Measurements from ENCODE around the gene PRKAR2B.
A peak's percentile ranks its signal among the peaks of the same experiment; 100 is the strongest.
"Not testable (repeated sequence)": the region's sequence is repeated elsewhere in the genome, so short reads cannot be mapped to it uniquely, and the experiment has no call there.

Gene PRKAR2B

GRCh38 chr7:107078517-107078966 lies 34.0 kb downstream of the PRKAR2B start:
- no peak for DNase-seq

DNA sequence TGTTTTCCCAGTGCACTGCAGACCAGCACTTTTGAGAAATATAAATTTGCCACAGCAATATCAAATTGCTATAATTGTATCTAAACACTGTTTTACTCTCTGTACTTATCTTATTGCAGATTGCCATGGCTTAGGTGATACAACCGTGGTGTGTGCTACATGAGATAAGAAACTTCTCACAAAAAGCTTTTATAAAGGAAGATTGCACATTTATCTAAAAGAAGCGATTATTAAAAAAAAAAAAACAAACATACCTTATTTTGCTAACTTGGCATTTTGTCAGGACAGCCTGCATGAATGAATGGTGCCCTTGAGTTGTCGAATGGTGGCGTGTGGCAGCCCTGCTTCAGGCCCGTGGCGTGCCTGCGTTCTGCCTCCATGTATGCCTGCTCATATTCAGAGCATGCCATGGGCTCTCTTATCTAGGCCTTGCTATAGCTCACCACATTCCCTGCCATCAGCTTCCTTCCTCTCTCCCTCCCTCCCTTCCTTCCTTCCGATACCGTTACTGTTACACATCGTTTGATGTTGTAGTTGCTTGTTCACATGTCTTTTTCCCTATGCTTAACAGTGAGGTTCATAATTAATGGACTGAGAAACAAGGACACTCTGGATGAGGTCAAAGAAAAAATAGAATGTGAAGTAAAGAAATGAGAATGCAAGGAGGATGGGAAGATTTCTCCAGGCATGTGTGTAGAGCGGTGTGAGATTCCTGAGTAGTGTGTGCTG lies 34.9 kb downstream of the PRKAR2B start:
- ATAC-seq (no peak), DNase-seq (no peak)

More at GRCh38 chr7:107078517-107078966, 34.0 kb downstream of the PRKAR2B start:
- no peak for ATAC-seq

DNA sequence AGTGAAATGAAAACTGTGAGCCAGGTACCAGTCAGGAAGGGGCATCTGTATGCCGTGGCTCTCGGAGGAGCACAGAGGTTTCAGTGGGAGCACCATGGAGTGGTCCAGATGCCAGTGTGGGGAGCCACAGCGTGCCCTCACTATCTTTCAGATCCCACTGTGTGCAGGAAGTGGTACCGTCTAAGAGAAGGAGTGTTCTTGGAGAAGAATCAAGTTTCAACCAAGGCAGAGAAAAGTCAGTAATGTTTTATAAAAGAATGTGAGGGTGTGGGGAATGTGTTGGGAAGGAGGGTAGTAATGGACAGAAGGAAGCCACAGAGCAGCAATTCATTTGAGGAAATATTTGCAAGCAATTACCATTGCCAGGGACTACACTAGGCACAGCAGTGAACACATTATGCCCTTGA lies 35.6 kb downstream of the PRKAR2B start:
- no peak for DNase-seq
- ATAC-seq = no peak

- no peak for ATAC-seq
- DNase-seq = no peak
Observed at GRCh38 chr7:107080533-107080932, 36.0 kb downstream of the PRKAR2B start.

DNA sequence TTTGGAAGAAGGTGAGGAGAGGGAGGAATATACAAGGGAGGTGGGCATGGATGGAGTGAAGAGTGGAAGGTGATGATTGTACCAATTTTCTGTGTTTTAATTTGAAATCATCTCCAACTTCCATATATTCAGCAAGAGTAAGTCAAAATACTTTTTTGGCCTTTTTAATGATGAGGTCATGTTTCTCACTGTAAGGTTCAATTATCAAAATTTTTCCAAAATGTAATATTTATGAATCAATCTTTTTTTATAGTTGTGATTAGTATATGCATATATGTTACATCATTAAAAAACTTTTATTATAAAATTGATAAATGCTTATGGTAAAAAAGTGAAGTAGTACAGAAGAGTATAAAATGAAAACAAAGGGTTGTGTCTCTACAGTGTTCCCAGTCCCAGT lies 40.7 kb downstream of the PRKAR2B start:
- ATAC-seq (no peak), DNase-seq (no peak)

DNA sequence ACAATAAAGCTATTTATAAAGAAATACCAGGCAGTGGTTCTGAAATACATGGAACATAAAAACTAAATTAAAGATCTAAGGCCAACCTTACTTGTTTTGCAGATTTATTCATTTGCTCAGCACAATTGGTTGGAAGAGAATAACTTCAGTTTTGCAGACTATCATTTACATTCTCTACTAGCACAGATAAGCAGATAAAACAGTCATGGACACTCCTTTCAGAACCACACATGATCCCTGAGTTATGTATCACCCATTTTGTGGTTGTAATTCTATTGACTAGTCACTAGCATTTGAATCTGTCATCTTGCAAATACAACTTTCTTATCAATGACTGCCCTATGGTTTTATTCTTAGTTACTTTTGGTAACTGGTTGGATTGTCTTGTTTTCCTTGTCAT lies 45.1 kb downstream of the PRKAR2B start:
- DNase-seq = no peak
- ATAC-seq = no peak

DNA sequence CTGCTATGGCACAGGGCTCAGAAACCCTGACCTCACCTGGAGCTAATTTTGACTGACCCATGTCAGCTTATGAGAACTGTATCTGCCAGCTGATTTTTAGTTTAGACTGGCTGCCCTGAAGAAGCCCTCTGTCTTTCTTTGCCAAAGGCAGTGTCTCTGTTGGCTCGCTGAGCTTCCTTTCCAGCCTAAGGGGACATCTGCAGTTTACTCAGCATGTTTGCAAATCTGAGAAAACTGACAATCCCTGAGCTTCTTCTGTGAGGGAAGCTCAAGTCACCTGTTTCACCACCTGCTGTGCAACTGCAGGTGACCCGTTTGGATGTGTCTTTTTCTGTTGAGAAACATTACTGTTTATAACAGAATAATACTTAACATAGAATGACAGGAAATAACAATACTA lies 46.0 kb downstream of the PRKAR2B start:
- no peak for ATAC-seq
- no peak for DNase-seq

DNA sequence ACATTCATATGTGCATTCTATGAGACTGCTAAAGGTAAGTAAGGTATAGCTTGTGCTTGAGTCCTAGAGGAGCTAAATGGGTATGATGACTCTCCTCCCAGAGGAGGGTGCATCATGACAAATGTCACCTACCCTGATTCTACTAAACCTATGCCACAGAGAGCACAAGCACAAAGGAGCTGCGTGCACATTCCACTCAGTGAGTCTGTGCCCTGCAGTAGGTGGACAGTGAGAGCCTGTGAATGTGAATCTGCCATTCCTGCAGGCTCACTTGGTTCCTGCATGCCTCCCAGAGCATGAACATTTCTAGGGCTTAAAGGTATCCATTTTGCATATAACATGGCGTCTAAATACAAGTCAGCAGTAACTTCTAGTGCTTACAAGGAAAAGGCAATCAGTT lies 46.8 kb downstream of the PRKAR2B start:
- ATAC-seq = no peak
- DNase-seq = no peak

- ATAC-seq, DNase-seq: not testable (repeated sequence)
Observed at GRCh38 chr7:107093671-107094070, 49.2 kb downstream of the PRKAR2B start.

GRCh38 chr7:107099154-107099553 lies 54.6 kb downstream of the PRKAR2B start:
- not testable (repeated sequence) for ATAC-seq, DNase-seq

DNA sequence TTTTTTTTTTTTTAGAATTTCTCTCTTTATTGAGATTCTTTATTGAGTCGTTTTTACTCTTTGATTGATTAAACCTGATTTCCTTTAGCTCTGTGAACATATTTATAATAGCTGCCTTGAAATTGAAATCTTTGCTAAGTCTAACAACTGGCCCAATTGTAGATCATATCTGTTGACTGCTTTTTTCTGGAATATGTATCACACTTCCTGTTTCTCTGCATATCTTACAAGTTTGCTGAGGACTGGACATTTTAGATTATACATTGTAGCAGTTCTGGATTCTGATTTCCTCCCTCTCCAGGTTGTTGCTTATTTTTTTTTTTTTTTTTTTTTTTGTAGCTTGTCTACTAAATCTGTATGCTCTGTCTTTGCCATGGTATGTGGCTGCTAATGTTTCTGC lies 56.3 kb downstream of the PRKAR2B start:
- no peak for DNase-seq
- no peak for ATAC-seq

DNA sequence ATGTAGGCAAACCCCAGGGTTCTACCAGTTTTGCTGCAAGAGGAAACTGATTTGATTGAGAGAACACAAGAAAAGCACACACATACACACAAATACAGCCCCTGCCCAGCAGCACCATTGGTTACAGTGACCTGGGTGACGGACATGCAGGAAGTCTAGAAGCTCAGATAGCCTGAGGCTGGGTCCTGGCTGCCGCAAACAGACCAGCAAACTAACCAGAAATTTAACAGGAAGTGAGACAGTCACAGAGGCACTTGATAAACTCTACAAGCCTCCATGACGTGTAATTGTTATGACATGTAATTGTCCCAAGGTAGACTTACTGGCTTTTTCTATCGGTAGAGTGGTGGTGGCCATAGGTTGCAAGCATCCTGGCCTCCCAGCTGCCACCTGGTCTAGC lies 58.9 kb downstream of the PRKAR2B start:
- ATAC-seq (peak; percentile 19), DNase-seq (no peak)

DNA sequence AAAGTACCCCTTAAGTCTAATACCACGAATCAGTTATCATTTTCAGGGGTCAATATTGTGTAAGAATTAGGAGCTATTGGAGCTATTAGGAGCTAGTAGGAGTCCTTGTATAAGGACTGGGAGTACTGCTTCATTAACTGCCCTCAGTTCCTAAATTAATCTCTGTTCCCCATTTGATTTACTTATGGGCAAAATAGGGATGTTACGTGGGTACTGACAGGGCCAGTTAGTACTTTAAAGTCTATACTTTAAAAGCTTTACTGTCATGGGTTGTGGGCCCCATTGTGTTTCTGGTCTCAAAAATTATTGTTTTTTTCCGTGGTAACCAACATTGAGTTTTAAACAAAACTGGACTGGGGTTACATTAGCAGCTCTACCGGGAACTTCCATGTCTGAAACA lies 60.3 kb downstream of the PRKAR2B start:
- no peak for DNase-seq
- no peak for ATAC-seq

DNA sequence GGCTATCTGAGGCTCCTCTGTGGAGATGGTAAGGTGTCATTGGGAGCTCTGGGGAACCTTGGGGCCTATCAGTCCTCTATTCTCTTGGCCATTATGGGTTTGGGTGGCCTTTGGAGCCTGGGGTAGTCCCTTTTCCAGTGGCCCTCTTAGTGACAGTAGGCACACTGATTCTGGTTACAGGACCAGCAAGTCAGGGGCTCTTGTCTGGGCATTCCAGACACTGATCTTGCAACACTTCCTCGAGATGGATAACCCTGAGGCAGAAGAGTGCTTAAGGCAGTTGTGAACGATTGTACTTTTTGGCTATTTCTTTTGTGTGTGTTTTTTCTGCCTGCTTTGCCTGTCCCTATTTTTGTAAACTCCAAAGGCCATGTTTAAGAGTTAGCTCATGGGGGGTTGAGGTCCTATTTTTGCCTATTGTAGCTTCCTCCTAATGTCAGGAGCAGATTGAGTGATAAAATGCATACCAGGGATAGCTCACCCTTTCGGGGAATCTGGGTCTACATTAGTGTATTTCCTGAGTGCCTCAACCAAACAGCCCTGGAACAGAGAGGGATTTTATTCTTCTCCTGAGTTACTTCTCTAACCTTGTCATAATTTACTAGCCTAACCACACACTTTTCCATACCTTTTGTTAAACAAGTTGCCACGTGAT lies 61.2 kb downstream of the PRKAR2B start:
- no peak for ATAC-seq
- DNase-seq = no peak

- no peak for ATAC-seq
- DNase-seq = no peak
Observed at GRCh38 chr7:107108793-107109371, 64.4 kb downstream of the PRKAR2B start.

DNA sequence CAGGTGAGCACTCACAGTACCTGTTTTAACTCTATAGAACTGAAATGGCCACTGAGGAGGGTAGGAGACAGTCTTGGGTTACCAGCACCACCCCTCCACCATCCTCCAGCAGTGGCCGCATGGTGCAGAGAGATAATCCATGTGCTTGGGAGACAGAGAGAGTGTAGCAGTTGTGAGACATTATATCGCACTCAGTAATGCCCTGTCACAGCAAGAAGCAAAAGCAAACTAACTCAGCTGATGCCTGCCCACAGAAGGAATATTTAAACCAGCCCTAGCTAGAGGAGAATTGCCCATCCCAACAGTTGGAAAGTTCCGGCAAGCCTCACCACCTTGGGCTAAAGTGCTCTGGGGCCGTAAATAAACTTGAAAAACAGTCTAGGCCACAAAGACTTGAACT lies 65.5 kb downstream of the PRKAR2B start:
- DNase-seq = no peak
- no peak for ATAC-seq

GRCh38 chr7:107111196-107111595 lies 66.7 kb downstream of the PRKAR2B start:
- DNase-seq (no peak), ATAC-seq (no peak)

DNA sequence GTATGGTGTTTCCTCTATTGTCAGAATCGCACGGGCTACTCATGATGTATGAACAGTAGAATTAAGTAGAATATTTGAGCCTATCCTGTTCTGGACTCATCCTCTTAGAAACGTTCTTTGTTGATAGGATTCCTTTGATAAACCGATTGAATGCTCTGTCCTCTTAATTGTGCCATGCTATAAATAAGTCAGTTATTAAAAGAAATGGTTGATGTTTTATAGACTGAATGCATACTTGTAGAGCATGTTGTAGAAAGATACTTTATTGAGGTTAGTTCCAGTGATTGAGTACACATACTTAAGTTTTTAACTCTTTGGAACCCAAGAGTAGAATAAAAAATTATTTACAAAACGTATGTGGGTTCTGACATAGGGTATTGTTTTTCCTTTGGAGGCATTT lies 69.4 kb downstream of the PRKAR2B start:
- no peak for DNase-seq
- ATAC-seq = no peak

- ATAC-seq = no peak
- DNase-seq = no peak
Observed at GRCh38 chr7:107115114-107115513, 70.6 kb downstream of the PRKAR2B start.

GRCh38 chr7:107115762-107116540 lies 71.4 kb downstream of the PRKAR2B start:
- ATAC-seq (no peak), DNase-seq (no peak)

DNA sequence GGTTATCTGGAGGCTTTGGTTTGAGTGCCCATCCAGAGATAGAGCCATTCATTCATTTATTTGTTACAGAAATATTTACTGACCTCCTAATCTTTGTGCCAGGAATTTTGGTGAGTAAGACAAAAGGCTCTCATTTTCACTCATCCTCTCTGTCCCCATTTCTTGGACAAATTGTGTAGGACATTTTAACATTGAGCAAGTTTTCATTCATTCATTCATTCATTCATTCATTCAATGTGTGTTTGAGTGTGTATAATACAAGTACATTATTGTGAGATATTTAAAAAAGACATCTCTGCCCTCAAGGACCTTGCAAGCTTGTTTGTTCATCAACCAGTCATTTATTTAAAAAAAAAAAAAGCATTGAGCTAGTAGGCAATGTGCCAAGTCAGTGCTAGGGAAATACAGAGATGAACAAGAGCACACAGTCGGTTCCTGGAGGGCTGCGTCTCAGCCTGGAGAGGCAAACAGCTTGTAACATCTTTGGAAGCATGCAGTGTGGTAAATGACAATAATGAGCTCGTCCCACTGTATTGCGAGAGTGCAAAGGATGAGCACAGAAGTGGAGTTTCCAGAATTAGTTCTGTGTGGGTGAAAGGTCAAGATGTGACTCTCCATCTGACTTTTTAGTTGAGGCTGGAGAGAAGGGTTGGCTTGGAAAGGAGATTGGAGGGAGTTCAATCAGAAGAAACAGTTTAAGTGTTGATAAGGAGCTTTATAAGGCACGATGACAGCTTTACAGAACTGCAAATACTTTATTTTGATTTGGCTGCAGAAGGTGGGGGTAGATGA lies 73.8 kb downstream of the PRKAR2B start:
- DNase-seq (no peak), ATAC-seq (no peak)

All from stimulated activated naive CD8-positive, alpha-beta T cell treated with anti-CD3 and anti-CD28 coated beads, Interleukin-15, Interleukin-2, amounts not matched to agents 100 U/mL and 50 U/mL, for 24 hours (primary cell).